WTC11 (cell line): ENCODE results near the gene PCDH9.

Experiments used
- ETV6 ChIP-seq: sonication (generic); formaldehyde crosslinking; IDR thresholded peaks from 2 replicates; pipeline ENCODE4 v1.8.1; 2022; ENCODE audit warnings: mild to moderate bottlenecking, missing genetic modification reagents
- FOXJ3 ChIP-seq: sonication (generic); formaldehyde crosslinking; IDR thresholded peaks from 2 replicates; pipeline ENCODE4 v1.9.0; 2021; ENCODE audit warnings: missing genetic modification reagents, mild to moderate bottlenecking, borderline replicate concordance
- KAT7 ChIP-seq: sonication (generic); formaldehyde crosslinking; IDR thresholded peaks from 2 replicates; pipeline ENCODE4 v1.8.1; 2023; ENCODE audit warnings: missing genetic modification reagents, mild to moderate bottlenecking, borderline replicate concordance
- NFYB ChIP-seq: sonication (generic); formaldehyde crosslinking; conservative IDR thresholded peaks from 2 replicates; pipeline ENCODE4 v1.8.0; 2022; ENCODE audit warnings: low read depth, missing genetic modification reagents
- NR1H2 ChIP-seq: sonication (generic); formaldehyde crosslinking; IDR thresholded peaks from 2 replicates; pipeline ENCODE4 v1.9.0; 2021; ENCODE audit warnings: mild to moderate bottlenecking, moderate library complexity, missing genetic modification reagents
- NR3C1 ChIP-seq: sonication (generic); formaldehyde crosslinking; conservative IDR thresholded peaks from 2 replicates; pipeline ENCODE4 v1.8.1; 2023; ENCODE audit warnings: low read depth, mild to moderate bottlenecking, missing genetic modification reagents
- TEAD4 ChIP-seq: sonication (generic); formaldehyde crosslinking; IDR thresholded peaks from 2 replicates; pipeline ENCODE4 v1.8.0; 2022; ENCODE audit warnings: mild to moderate bottlenecking, missing genetic modification reagents
- TF ChIP-seq, protein P1 (sequence below): fragments of 200-600 bp; IDR thresholded peaks from 2 replicates; pipeline ENCODE4 v1.8.0; 2022; ENCODE audit warnings: antibody characterized with exemption
- TF ChIP-seq, protein P2 (sequence below): sonication (generic); formaldehyde crosslinking; IDR thresholded peaks from 2 replicates; pipeline ENCODE4 v1.8.1; 2023; ENCODE audit warnings: mild to moderate bottlenecking, missing genetic modification reagents, moderate library complexity
- TF ChIP-seq, protein P3 (sequence below): sonication (generic); formaldehyde crosslinking; IDR thresholded peaks from 2 replicates; pipeline ENCODE4 v1.8.1; 2022; ENCODE audit warnings: mild to moderate bottlenecking, missing genetic modification reagents, moderate library complexity, borderline replicate concordance

DNA sequence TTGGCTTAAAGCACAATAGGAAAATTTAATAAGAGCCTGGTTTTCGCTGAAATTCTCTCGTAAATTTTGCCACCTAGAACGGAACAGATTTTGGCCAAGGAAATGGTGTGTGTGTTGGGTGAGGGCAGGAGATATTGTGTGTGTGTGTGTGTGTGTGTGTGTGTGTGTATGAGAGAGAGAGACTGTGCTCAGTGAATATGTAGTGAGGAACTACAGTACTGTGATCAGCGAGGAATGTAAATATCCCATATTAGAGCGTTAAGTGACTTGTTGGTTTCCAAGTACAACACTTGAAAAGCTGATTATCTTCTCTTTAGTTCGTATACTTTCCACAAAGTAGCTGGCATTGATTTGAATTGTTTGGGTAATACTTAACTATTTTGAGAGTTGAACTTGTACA lies 738.9 kb downstream of the PCDH9 start:
- TF ChIP-seq NR3C1 (CRISPR knock-in tag) (no peak), KAT7 (CRISPR knock-in tag) (no peak), TEAD4 (CRISPR knock-in tag) (no peak), FOXJ3 (no peak), NR1H2 (no peak), NFYB (CRISPR knock-in tag) (no peak), ETV6 (CRISPR knock-in tag) (no peak)
- TF ChIP-seq, protein P1, sequence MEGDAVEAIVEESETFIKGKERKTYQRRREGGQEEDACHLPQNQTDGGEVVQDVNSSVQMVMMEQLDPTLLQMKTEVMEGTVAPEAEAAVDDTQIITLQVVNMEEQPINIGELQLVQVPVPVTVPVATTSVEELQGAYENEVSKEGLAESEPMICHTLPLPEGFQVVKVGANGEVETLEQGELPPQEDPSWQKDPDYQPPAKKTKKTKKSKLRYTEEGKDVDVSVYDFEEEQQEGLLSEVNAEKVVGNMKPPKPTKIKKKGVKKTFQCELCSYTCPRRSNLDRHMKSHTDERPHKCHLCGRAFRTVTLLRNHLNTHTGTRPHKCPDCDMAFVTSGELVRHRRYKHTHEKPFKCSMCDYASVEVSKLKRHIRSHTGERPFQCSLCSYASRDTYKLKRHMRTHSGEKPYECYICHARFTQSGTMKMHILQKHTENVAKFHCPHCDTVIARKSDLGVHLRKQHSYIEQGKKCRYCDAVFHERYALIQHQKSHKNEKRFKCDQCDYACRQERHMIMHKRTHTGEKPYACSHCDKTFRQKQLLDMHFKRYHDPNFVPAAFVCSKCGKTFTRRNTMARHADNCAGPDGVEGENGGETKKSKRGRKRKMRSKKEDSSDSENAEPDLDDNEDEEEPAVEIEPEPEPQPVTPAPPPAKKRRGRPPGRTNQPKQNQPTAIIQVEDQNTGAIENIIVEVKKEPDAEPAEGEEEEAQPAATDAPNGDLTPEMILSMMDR: no peak
- TF ChIP-seq, protein P2, sequence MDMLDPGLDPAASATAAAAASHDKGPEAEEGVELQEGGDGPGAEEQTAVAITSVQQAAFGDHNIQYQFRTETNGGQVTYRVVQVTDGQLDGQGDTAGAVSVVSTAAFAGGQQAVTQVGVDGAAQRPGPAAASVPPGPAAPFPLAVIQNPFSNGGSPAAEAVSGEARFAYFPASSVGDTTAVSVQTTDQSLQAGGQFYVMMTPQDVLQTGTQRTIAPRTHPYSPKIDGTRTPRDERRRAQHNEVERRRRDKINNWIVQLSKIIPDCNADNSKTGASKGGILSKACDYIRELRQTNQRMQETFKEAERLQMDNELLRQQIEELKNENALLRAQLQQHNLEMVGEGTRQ: no peak
- TF ChIP-seq, protein P3, sequence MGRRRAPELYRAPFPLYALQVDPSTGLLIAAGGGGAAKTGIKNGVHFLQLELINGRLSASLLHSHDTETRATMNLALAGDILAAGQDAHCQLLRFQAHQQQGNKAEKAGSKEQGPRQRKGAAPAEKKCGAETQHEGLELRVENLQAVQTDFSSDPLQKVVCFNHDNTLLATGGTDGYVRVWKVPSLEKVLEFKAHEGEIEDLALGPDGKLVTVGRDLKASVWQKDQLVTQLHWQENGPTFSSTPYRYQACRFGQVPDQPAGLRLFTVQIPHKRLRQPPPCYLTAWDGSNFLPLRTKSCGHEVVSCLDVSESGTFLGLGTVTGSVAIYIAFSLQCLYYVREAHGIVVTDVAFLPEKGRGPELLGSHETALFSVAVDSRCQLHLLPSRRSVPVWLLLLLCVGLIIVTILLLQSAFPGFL (CRISPR knock-in tag): no peak
